Activated CD8-positive, alpha-beta T cell treated with anti-CD3 and anti-CD28 coated beads, Interleukin-2, amount 10 ng/mL, durations not matched to agents 7 days and 5 days (primary cell): ENCODE measurements around the gene MRNIP. TPM values are rescaled to one million over a fixed set of nuclear protein-coding genes. Genes with fewer than 3 reads are reported as not detected.
"Not testable (repeated sequence)": the region's sequence is repeated elsewhere in the genome, so short reads cannot be mapped to it uniquely, and the experiment has no call there.

ENCODE experiments used
- ATAC-seq: fragments of 150-1000 bp; cut with Tn5 transposase; one replicate; pipeline ENCODE4 v1.10.0; 2021; ENCODE audit warnings: moderate library complexity
- CTCF ChIA-PET: fragments of 350-600 bp; sonication (Branson Sonifier 250); formaldehyde crosslinking; loops from one replicate; lab custom pipeline; 2021; ENCODE audit warnings: antibody characterized with exemption; lab: Charles Lee
- POLR2A ChIA-PET: fragments of 350-600 bp; sonication (Branson Sonifier 250); formaldehyde crosslinking; loops from one replicate; lab custom pipeline; 2021; ENCODE audit warnings: antibody characterized with exemption; lab: Charles Lee
- DNase-seq: peaks from one replicate; pipeline ENCODE4 v3.0.0-alpha.2; 2020
- H3K27ac Mint-ChIP-seq: one replicate; pipeline ENCODE4 v1.8.0; 2021; ENCODE audit warnings: mild to moderate bottlenecking, mixed read lengths
- H3K27me3 Mint-ChIP-seq: one replicate; pipeline ENCODE4 v1.8.0; 2021; ENCODE audit warnings: low read depth, mixed read lengths
- H3K36me3 Mint-ChIP-seq: one replicate; pipeline ENCODE4 v1.8.0; 2021; ENCODE audit warnings: low read depth, mixed read lengths
- H3K4me1 Mint-ChIP-seq: one replicate; pipeline ENCODE4 v1.8.0; 2021; ENCODE audit warnings: low read depth, mixed read lengths
- H3K4me3 Mint-ChIP-seq: one replicate; pipeline ENCODE4 v1.8.0; 2021; ENCODE audit warnings: mild to moderate bottlenecking, mixed read lengths
- H3K9me3 Mint-ChIP-seq: one replicate; pipeline ENCODE4 v1.8.0; 2022; ENCODE audit warnings: mixed read lengths; ENCODE audit not compliant: insufficient read depth
- microRNA-seq: library from miRNA; unstranded; fragments of <30 nt; microRNA quantifications from one replicate; pipeline ENCODE4 v1.2.0, GENCODE V29; 2022
- total RNA-seq, 2 experiments: library from RNA; stranded (reverse); gene quantifications; one replicate each; pipeline ENCODE4 v1.2.3, GENCODE V29; 2021

Gene MRNIP
- total RNA-seq, 2 experiments from 2014 or later, result 16.1 to 17.1 TPM

- peaks cover 13% of the 10 kb centered on the region for H3K36me3 Mint-ChIP-seq
- peak within 1 kb of the TSS; percentile 61 for H3K4me3 Mint-ChIP-seq
- H3K27me3 Mint-ChIP-seq, result no peaks in the 10 kb centered on the region
- POLR2A ChIA-PET, result interaction anchor here (0.6 to 2.0 kb wide), 4 partner anchors 33 to 170 kb away, joined by 3 to 6 read pairs (median 4); partner anchors contain the start of gene HNRNPH1
- ATAC-seq, result peak; percentile 55
- H3K4me1 Mint-ChIP-seq, result peaks cover 35% of the 10 kb centered on the region
- CTCF ChIA-PET, result interaction anchor here (1.4 to 6.3 kb wide), 3 partner anchors 8 to 31 kb away, joined by 7 to 48 read pairs (median 13); partner anchors contain the start of gene SQSTM1
- DNase-seq, result peak; percentile 83
- H3K9me3 Mint-ChIP-seq, result no peaks in the 10 kb centered on the region
- peak within 1 kb of the TSS; percentile 82 for H3K27ac Mint-ChIP-seq
Observed at GRCh38 chr5:179793468-179794139, 65.0 kb downstream of the MRNIP start, which contains the start of gene LTC4S. Gene LTC4S (plus strand): TSS chr5:179793986. CDS start chr5:179794081, 95 bp downstream.

GRCh38 chr5:179792612-179793467, 65.8 kb downstream of the MRNIP start:
- CTCF ChIA-PET, result interaction anchor here (1.0 to 6.3 kb wide), 3 partner anchors 9 to 49 kb away, joined by 3 to 48 read pairs (median 7); no protein-coding TSS in a partner anchor
- Mint-ChIP-seq H3K27ac (peak overlapping the region; percentile 82), H3K9me3 (no peaks in the 10 kb centered on the region), H3K4me1 (peaks cover 35% of the 10 kb centered on the region), H3K36me3 (peaks cover 10% of the 10 kb centered on the region), H3K27me3 (no peaks in the 10 kb centered on the region), H3K4me3 (no peak overlapping the region)
- ATAC-seq (no peak), DNase-seq (no peak)
- POLR2A ChIA-PET, result interaction anchor here (0.8 to 2.0 kb wide), 2 partner anchors 32 to 169 kb away, joined by 3 to 6 read pairs; partner anchors contain the start of gene HNRNPH1

- Mint-ChIP-seq H3K4me1 (peaks cover 35% of the 10 kb centered on the region), H3K27ac (peak overlapping the region; percentile 43), H3K27me3 (no peaks in the 10 kb centered on the region), H3K36me3 (peaks cover 5% of the 10 kb centered on the region), H3K9me3 (no peaks in the 10 kb centered on the region), H3K4me3 (no peak overlapping the region)
- ATAC-seq (no peak), DNase-seq (no peak)
- CTCF ChIA-PET, result interaction anchor here (0.9 to 6.3 kb wide), 3 partner anchors 29 to 50 kb away, joined by 3 to 48 read pairs (median 3); no protein-coding TSS in a partner anchor
- POLR2A ChIA-PET, result no interaction called here
Observed at GRCh38 chr5:179791881-179792611, 66.6 kb downstream of the MRNIP start.

- H3K4me3 Mint-ChIP-seq, H3K27me3 Mint-ChIP-seq, H3K36me3 Mint-ChIP-seq, H3K27ac Mint-ChIP-seq, POLR2A ChIA-PET, DNase-seq, ATAC-seq, H3K9me3 Mint-ChIP-seq: not testable (repeated sequence)
- peaks cover 20% of the 10 kb centered on the region for H3K4me1 Mint-ChIP-seq
- CTCF ChIA-PET, result interaction anchor here (1.3 to 1.6 kb wide), 2 partner anchors 12 to 26 kb away, joined by 4 to 6 read pairs; no protein-coding TSS in a partner anchor
Observed at GRCh38 chr5:179789278-179789677, 69.3 kb downstream of the MRNIP start.

GRCh38 chr5:179788193-179788854, 70.3 kb downstream of the MRNIP start:
- DNase-seq, result no peak
- Mint-ChIP-seq H3K9me3 (no peaks in the 10 kb centered on the region), H3K27me3 (no peaks in the 10 kb centered on the region), H3K27ac (no peak overlapping the region), H3K4me3 (no peak overlapping the region), H3K4me1 (peaks cover 11% of the 10 kb centered on the region), H3K36me3 (no peaks in the 10 kb centered on the region)
- CTCF ChIA-PET, result interaction anchor here (1.6 kb wide), 1 partner anchor 25 kb away, joined by 6 read pairs; no protein-coding TSS in a partner anchor
- POLR2A ChIA-PET, result no interaction called here
- no peak for ATAC-seq

Small RNA genes within 50 kb of the gene (microRNA-seq; reads per million reads assigned to microRNA genes)
- gene MIR1229, result 3.4 reads per million

Other genes starting within 250 kb of the MRNIP start
- gene HNRNPH1, start 235.1 kb downstream of the MRNIP start, total RNA-seq, result 100 to 1,000 TPM; 869 to 884 TPM
- gene CBY3, start 177.8 kb downstream of the MRNIP start, total RNA-seq, result under 1 TPM in 1 of 2 experiments, not detected in 1; 0.55 TPM
- 100 to 1,000 TPM; 352 to 366 TPM for gene CANX, start 159.8 kb downstream of the MRNIP start, total RNA-seq
- 10 to 100 TPM; 28.9 to 30.0 TPM for gene MAML1, start 126.0 kb downstream of the MRNIP start, total RNA-seq
- gene LTC4S, start 64.8 kb downstream of the MRNIP start, total RNA-seq, result 1 to 10 TPM; 3.7 to 3.8 TPM
- gene MGAT4B, start 52.0 kb downstream of the MRNIP start, total RNA-seq, result 100 to 1,000 TPM in 1 of 2 experiments, 10 to 100 TPM in 1; 85.9 to 103 TPM
- gene SQSTM1, start 37.9 kb downstream of the MRNIP start, total RNA-seq, result 100 to 1,000 TPM in 1 of 2 experiments, 10 to 100 TPM in 1; 100.0 to 102 TPM
- gene TBC1D9B, start 49.1 kb upstream of the MRNIP start, total RNA-seq, result 10 to 100 TPM; 70.5 to 72.7 TPM
- gene RNF130, start 212.9 kb upstream of the MRNIP start, total RNA-seq, result 1 to 10 TPM; 4.0 to 5.5 TPM